ENCODE data around the gene FAM210A. TPM values are rescaled to one million over a fixed set of nuclear protein-coding genes. Genes with fewer than 3 reads are reported as not detected.
"Not testable (repeated sequence)": the region's sequence is repeated elsewhere in the genome, so short reads cannot be mapped to it uniquely, and the experiment has no call there.

The FAM210A gene
- total RNA-seq, 1 experiment from 2014 or later, result 17.1 TPM

- Histone ChIP-seq H3K9me3 (peaks cover 29% of the 10 kb centered on the region), H3K4me3 (ENCODE audit: low read depth, low read length) (no peak overlapping the region), H3K4me1 (no peaks in the 10 kb centered on the region), H3K36me3 (ENCODE audit: control insufficient read depth, insufficient read depth, low read length) (peaks cover 2% of the 10 kb centered on the region; the same call in 1 of the 2 replicates), H3K27me3 (replicated peaks; ENCODE audit: control insufficient read depth, insufficient read depth, low read length) (no peaks in the 10 kb centered on the region)
- TF ChIP-seq CTCF (IDR thresholded peaks at IDR 0.05; ENCODE audit: insufficient read depth in 1 of 2, low read depth in 1 of 2, low read length in 1 of 2, severe bottlenecking in 1 of 2, unreplicated experiment in 1 of 2), result no peak
- no peaks in the 10 kb centered on the region for H3K4me1 Mint-ChIP-seq (ENCODE audit: low read depth, unreplicated experiment)
- no peak overlapping the region for H3K27ac Mint-ChIP-seq (ENCODE audit: unreplicated experiment)
- DNase-seq, result no peak
- POLR2A ChIA-PET, result no interaction called here
- H3K4me3 Mint-ChIP-seq (ENCODE audit: unreplicated experiment), result no peak overlapping the region
- no peaks in the 10 kb centered on the region for H3K27me3 Mint-ChIP-seq (ENCODE audit: insufficient read depth, unreplicated experiment)
- no TSS peak for BruUV-seq (replicated peaks)
- CTCF ChIA-PET, result no interaction called here
- peaks cover 4% of the 10 kb centered on the region for H3K36me3 Mint-ChIP-seq (ENCODE audit: insufficient read depth, unreplicated experiment)
- intact Hi-C loops (cut with micrococcal nuclease; ENCODE audit: unreplicated experiment), result no loop called here
- H3K9me3 Mint-ChIP-seq (ENCODE audit: unreplicated experiment), result peaks cover 41% of the 10 kb centered on the region
Measured at GRCh38 chr18:13703899-13704298, 22.5 kb downstream of the FAM210A start.

GRCh38 chr18:13700153-13700552, 26.2 kb downstream of the FAM210A start:
- no peaks in the 10 kb centered on the region for H3K27me3 ChIP-seq (replicated peaks; ENCODE audit: control insufficient read depth, insufficient read depth, low read length)
- no peak for TF ChIP-seq CTCF (IDR thresholded peaks at IDR 0.05; ENCODE audit: insufficient read depth in 1 of 2, low read depth in 1 of 2, low read length in 1 of 2, severe bottlenecking in 1 of 2, unreplicated experiment in 1 of 2)
- Mint-ChIP-seq H3K9me3 (ENCODE audit: unreplicated experiment) (peaks cover 26% of the 10 kb centered on the region), H3K36me3 (ENCODE audit: insufficient read depth, unreplicated experiment) (no peaks in the 10 kb centered on the region), H3K4me3 (ENCODE audit: unreplicated experiment) (no peak overlapping the region), H3K27me3 (ENCODE audit: insufficient read depth, unreplicated experiment) (no peaks in the 10 kb centered on the region), H3K27ac (ENCODE audit: unreplicated experiment) (no peak overlapping the region), H3K4me1 (ENCODE audit: low read depth, unreplicated experiment) (no peaks in the 10 kb centered on the region)
- no TSS peak for BruUV-seq (replicated peaks)
- H3K36me3 ChIP-seq (ENCODE audit: control insufficient read depth, insufficient read depth, low read length), result peaks cover 2% of the 10 kb centered on the region; the same call in 1 of the 2 replicates
- no peak for DNase-seq
- no peak overlapping the region for H3K4me3 ChIP-seq (ENCODE audit: low read depth, low read length)
- ChIA-PET POLR2A (no interaction called here), CTCF (no interaction called here)
- peaks cover 28% of the 10 kb centered on the region for H3K9me3 ChIP-seq
- intact Hi-C loops (cut with micrococcal nuclease; ENCODE audit: unreplicated experiment), result no loop called here
- H3K4me1 ChIP-seq, result no peaks in the 10 kb centered on the region

GRCh38 chr18:13696961-13697360, 29.4 kb downstream of the FAM210A start:
- Mint-ChIP-seq H3K36me3 (ENCODE audit: insufficient read depth, unreplicated experiment) (no peaks in the 10 kb centered on the region), H3K9me3 (ENCODE audit: unreplicated experiment) (peaks cover 35% of the 10 kb centered on the region), H3K27me3 (ENCODE audit: insufficient read depth, unreplicated experiment) (no peaks in the 10 kb centered on the region), H3K4me1 (ENCODE audit: low read depth, unreplicated experiment) (no peaks in the 10 kb centered on the region), H3K27ac (ENCODE audit: unreplicated experiment) (no peak overlapping the region), H3K4me3 (ENCODE audit: unreplicated experiment) (no peak overlapping the region)
- Histone ChIP-seq H3K36me3 (ENCODE audit: control insufficient read depth, insufficient read depth, low read length) (no peaks in the 10 kb centered on the region), H3K27me3 (replicated peaks; ENCODE audit: control insufficient read depth, insufficient read depth, low read length) (no peaks in the 10 kb centered on the region), H3K9me3 (peaks cover 10% of the 10 kb centered on the region; the same call in 1 of the 2 replicates), H3K4me1 (no peaks in the 10 kb centered on the region), H3K4me3 (ENCODE audit: low read depth, low read length) (no peak overlapping the region)
- intact Hi-C loops (cut with micrococcal nuclease; ENCODE audit: unreplicated experiment), result no loop called here
- no TSS peak for BruUV-seq (replicated peaks)
- ChIA-PET POLR2A (no interaction called here), CTCF (no interaction called here)
- no peak for DNase-seq
- TF ChIP-seq CTCF (IDR thresholded peaks at IDR 0.05; ENCODE audit: insufficient read depth in 1 of 2, low read depth in 1 of 2, low read length in 1 of 2, severe bottlenecking in 1 of 2, unreplicated experiment in 1 of 2), result no peak

GRCh38 chr18:13695337-13695736, 31.0 kb downstream of the FAM210A start:
- CTCF ChIA-PET; H3K4me1 Mint-ChIP-seq (ENCODE audit: low read depth, unreplicated experiment); H3K4me3 ChIP-seq (ENCODE audit: low read depth, low read length); H3K27ac Mint-ChIP-seq (ENCODE audit: unreplicated experiment); H3K4me3 Mint-ChIP-seq (ENCODE audit: unreplicated experiment); POLR2A ChIA-PET; BruUV-seq (replicated peaks); H3K4me1 ChIP-seq; H3K36me3 Mint-ChIP-seq (ENCODE audit: insufficient read depth, unreplicated experiment); H3K36me3 ChIP-seq (ENCODE audit: control insufficient read depth, insufficient read depth, low read length); H3K9me3 ChIP-seq; H3K27me3 Mint-ChIP-seq (ENCODE audit: insufficient read depth, unreplicated experiment); intact Hi-C loops (cut with micrococcal nuclease; ENCODE audit: unreplicated experiment); H3K27me3 ChIP-seq (replicated peaks; ENCODE audit: control insufficient read depth, insufficient read depth, low read length); DNase-seq: not testable (repeated sequence)
- peaks cover 40% of the 10 kb centered on the region for H3K9me3 Mint-ChIP-seq (ENCODE audit: unreplicated experiment)

GRCh38 chr18:13690060-13690459, 36.3 kb downstream of the FAM210A start:
- H3K4me3 Mint-ChIP-seq (ENCODE audit: unreplicated experiment); DNase-seq; H3K4me3 ChIP-seq (ENCODE audit: low read depth, low read length); H3K36me3 Mint-ChIP-seq (ENCODE audit: insufficient read depth, unreplicated experiment); CTCF ChIA-PET; BruUV-seq (replicated peaks); H3K9me3 ChIP-seq; H3K36me3 ChIP-seq (ENCODE audit: control insufficient read depth, insufficient read depth, low read length); H3K27me3 Mint-ChIP-seq (ENCODE audit: insufficient read depth, unreplicated experiment); POLR2A ChIA-PET; H3K27me3 ChIP-seq (replicated peaks; ENCODE audit: control insufficient read depth, insufficient read depth, low read length); intact Hi-C loops (cut with micrococcal nuclease; ENCODE audit: unreplicated experiment); H3K27ac Mint-ChIP-seq (ENCODE audit: unreplicated experiment); H3K4me1 Mint-ChIP-seq (ENCODE audit: low read depth, unreplicated experiment); H3K4me1 ChIP-seq: not testable (repeated sequence)
- peaks cover 29% of the 10 kb centered on the region for H3K9me3 Mint-ChIP-seq (ENCODE audit: unreplicated experiment)

Data from Caco-2 (cell line).